ENCODE measurements around the gene SLC17A7. TPM values are rescaled to one million over a fixed set of nuclear protein-coding genes. Genes with fewer than 3 reads are reported as not detected.

Gene SLC17A7
- total and polyA plus RNA-seq, 2 donors (not counting 1 experiment from before 2014, with no cell fraction given) = 0.60 to 0.89 TPM

- CTCF ChIA-PET = interaction anchor here (1.0 to 1.4 kb wide), 2 partner anchors 37 to 42 kb away, joined by 3 to 4 read pairs; no protein-coding TSS in a partner anchor
- 23% methylated on average over 27 of the region's 31 CpGs for WGBS (ENCODE audit: insufficient coverage)
Measured at GRCh38 chr19:49433240-49433901, 8.0 kb downstream of the SLC17A7 start.

More at GRCh38 chr19:49433240-49433901, 8.0 kb downstream of the SLC17A7 start:
- Histone ChIP-seq H3K4me3 (ENCODE audit: control extremely low read depth in 1 of 5, extremely low read depth in 1 of 5, insufficient read depth in 1 of 5, low read depth in 2 of 5, low read length in 4 of 5) (no peak overlapping the region), H3K36me3 (replicated peaks in 1 of 2; ENCODE audit: control extremely low read depth in 1 of 2, control insufficient read depth in 1 of 2, extremely low read depth in 1 of 2, insufficient read depth in 2 of 2, low read length in 1 of 2) (no peaks in the 10 kb centered on the region), H3K27me3 (replicated peaks in 1 of 4; ENCODE audit: control extremely low read depth in 1 of 4, control insufficient read depth in 3 of 4, insufficient read depth in 4 of 4, low read length in 3 of 4) (peaks cover 0 to 98% (median 64%) of the 10 kb centered on the region in 4 experiments), H3K9me3 (ENCODE audit: control extremely low read depth in 1 of 3, control insufficient read depth in 2 of 3, insufficient read depth in 1 of 3, low read length in 2 of 3) (peaks cover 0 to 63% (median 4%) of the 10 kb centered on the region in 3 donors), H3K9ac (ENCODE audit: low read length) (peak overlapping the region; percentile 17), H3K27ac (ENCODE audit: low read length in 2 of 2) (no peak overlapping the region), H4K20me1 (ENCODE audit: control insufficient read depth, insufficient read depth, low read length, poor library complexity, severe bottlenecking) (no peaks in the 10 kb centered on the region), H2AFZ (ENCODE audit: insufficient read depth, low read depth, low read length, poor library complexity, severe bottlenecking) (peak overlapping the region; percentile 32), H3K4me2 (replicated peaks; ENCODE audit: low read depth, low read length, poor library complexity, severe bottlenecking) (peak overlapping the region; percentile 61), H3K4me1 (ENCODE audit: control insufficient read depth in 2 of 2, insufficient read depth in 2 of 2, low read length in 2 of 2) (peaks cover 41 to 44% of the 10 kb centered on the region in 2 donors), H3K79me2 (ENCODE audit: control insufficient read depth, insufficient read depth, low read length) (no peaks in the 10 kb centered on the region)
- Mint-ChIP-seq H3K4me1 (peaks cover 45% of the 10 kb centered on the region), H3K27me3 (peaks cover 74% of the 10 kb centered on the region), H3K4me3 (peak overlapping the region; percentile 39), H3K9me3 (ENCODE audit: insufficient read depth) (no peaks in the 10 kb centered on the region), H3K27ac (peak overlapping the region; percentile 6)
- intact Hi-C loops (cut with micrococcal nuclease) = no loop called here
- ATAC-seq (ENCODE audit: low read depth) (no peak), DNase-seq (peak; percentile 38)
- TF ChIP-seq EZH2 (IDR thresholded peaks at IDR 0.05; ENCODE audit: borderline replicate concordance, insufficient read depth, low read depth, low read length, poor library complexity, severe bottlenecking) (no peak), CTCF (IDR thresholded peaks at IDR 0.05) (no peak)
- POLR2A ChIA-PET = interaction anchor here (0.6 to 0.9 kb wide), 2 partner anchors 24 to 66 kb away, joined by 3 to 6 read pairs; no protein-coding TSS in a partner anchor
